ENCODE data around the gene KATNB1.
"Not testable (repeated sequence)": the region's sequence is repeated elsewhere in the genome, so short reads cannot be mapped to it uniquely, and the experiment has no call there.

KATNB1 gene

GRCh38 chr16:57745768-57746167 is 10.2 kb downstream of the KATNB1 start:
- no peaks in the 10 kb centered on the region for H3K27me3 ChIP-seq (ENCODE audit: insufficient read depth, low read length)
- no peaks in the 10 kb centered on the region for H3K9me3 ChIP-seq (ENCODE audit: low read length)
- H3K4me3 ChIP-seq (ENCODE audit: low read length): no peak overlapping the region
- no peak overlapping the region for H2AFZ ChIP-seq (ENCODE audit: low read depth, low read length)
- no peaks in the 10 kb centered on the region for H3K4me1 ChIP-seq (ENCODE audit: insufficient read depth, low read length)
- peaks cover 27% of the 10 kb centered on the region for H3K36me3 ChIP-seq (ENCODE audit: insufficient read depth, low read length)

- not testable (repeated sequence) for H3K4me1 ChIP-seq (ENCODE audit: insufficient read depth, low read length); H3K4me3 ChIP-seq (ENCODE audit: low read length); H2AFZ ChIP-seq (ENCODE audit: low read depth, low read length); H3K27me3 ChIP-seq (ENCODE audit: insufficient read depth, low read length); H3K9me3 ChIP-seq (ENCODE audit: low read length)
- peaks cover 31% of the 10 kb centered on the region for H3K36me3 ChIP-seq (ENCODE audit: insufficient read depth, low read length)
Observed at GRCh38 chr16:57746316-57746715, 10.7 kb downstream of the KATNB1 start.

GRCh38 chr16:57747091-57747490 is 11.5 kb downstream of the KATNB1 start:
- Histone ChIP-seq H3K9me3 (ENCODE audit: low read length) (no peaks in the 10 kb centered on the region), H3K36me3 (ENCODE audit: insufficient read depth, low read length) (peaks cover 36% of the 10 kb centered on the region), H2AFZ (ENCODE audit: low read depth, low read length) (no peak overlapping the region), H3K27me3 (ENCODE audit: insufficient read depth, low read length) (no peaks in the 10 kb centered on the region), H3K4me3 (ENCODE audit: low read length) (no peak overlapping the region), H3K4me1 (ENCODE audit: insufficient read depth, low read length) (no peaks in the 10 kb centered on the region)

DNA sequence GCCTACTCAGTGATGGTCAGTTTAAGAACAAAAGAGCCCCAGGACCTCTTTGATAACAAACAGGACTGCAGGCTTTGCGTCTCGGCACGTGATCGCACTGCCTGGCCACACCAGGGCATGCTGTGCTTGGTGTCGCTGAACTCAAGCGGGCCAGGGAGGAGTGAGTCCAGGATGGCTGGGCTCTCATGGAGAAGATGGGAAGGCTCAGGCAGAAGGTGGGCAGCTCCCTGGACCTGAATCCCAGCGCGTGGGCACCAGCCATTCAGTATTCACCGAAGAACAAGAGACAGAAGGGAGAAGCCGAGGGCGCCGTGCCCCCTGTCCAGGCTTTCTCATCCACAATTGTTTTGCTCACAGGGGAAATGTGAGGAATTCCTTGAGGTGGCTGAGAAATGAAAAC is 11.9 kb downstream of the KATNB1 start:
- Histone ChIP-seq H3K36me3 (ENCODE audit: insufficient read depth, low read length) (peaks cover 40% of the 10 kb centered on the region), H2AFZ (ENCODE audit: low read depth, low read length) (no peak overlapping the region), H3K4me3 (ENCODE audit: low read length) (no peak overlapping the region), H3K4me1 (ENCODE audit: insufficient read depth, low read length) (no peaks in the 10 kb centered on the region), H3K9me3 (ENCODE audit: low read length) (no peaks in the 10 kb centered on the region), H3K27me3 (ENCODE audit: insufficient read depth, low read length) (no peaks in the 10 kb centered on the region)

DNA sequence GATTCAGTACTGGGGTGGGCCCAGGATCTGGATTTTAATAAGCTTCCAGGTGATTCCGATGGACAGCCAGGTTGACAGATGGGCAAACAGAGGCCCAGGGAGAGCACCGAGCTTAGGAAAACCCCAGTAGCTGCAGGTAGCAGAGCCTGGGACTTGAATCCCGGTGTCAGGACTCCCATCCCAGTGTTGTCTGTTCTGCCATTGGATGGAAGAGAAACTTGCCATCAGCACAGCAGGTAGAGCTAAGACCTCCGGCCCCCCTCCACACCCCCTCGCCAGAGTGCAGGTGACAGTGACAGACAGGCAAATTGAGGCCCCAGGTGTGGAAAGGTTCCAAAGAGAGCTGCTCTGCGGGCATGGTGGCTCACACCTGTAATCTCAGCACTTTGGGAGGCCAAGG is 12.4 kb downstream of the KATNB1 start:
- H3K36me3 ChIP-seq (ENCODE audit: insufficient read depth, low read length): peaks cover 41% of the 10 kb centered on the region
- no peak overlapping the region for H3K4me3 ChIP-seq (ENCODE audit: low read length)
- H3K4me1 ChIP-seq (ENCODE audit: insufficient read depth, low read length): no peaks in the 10 kb centered on the region
- H3K9me3 ChIP-seq (ENCODE audit: low read length): no peaks in the 10 kb centered on the region
- H3K27me3 ChIP-seq (ENCODE audit: insufficient read depth, low read length): no peaks in the 10 kb centered on the region
- no peak overlapping the region for H2AFZ ChIP-seq (ENCODE audit: low read depth, low read length)

DNA sequence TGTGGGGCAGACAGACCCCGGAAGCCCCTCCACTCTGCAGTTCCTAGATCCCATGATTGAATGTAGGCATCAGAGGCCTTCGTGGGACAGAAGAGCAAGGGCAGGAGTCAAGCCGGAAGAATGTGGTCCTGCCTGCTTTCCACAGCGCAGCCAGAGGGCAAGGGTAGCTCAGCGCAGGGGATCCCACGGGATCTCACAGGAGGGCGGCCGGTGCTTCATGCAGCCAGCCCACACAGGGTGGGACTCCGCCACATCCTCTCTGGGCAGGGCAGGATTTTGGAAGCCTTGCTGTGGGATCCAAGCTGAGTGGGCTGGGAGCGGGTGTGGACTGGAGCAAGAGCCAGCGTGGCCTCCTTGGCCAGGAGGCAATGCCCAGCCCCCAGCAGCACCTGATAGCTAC is 13.0 kb downstream of the KATNB1 start:
- H3K4me1 ChIP-seq (ENCODE audit: insufficient read depth, low read length): no peaks in the 10 kb centered on the region
- peaks cover 44% of the 10 kb centered on the region for H3K36me3 ChIP-seq (ENCODE audit: insufficient read depth, low read length)
- H3K4me3 ChIP-seq (ENCODE audit: low read length): no peak overlapping the region
- no peaks in the 10 kb centered on the region for H3K9me3 ChIP-seq (ENCODE audit: low read length)
- H2AFZ ChIP-seq (ENCODE audit: low read depth, low read length): no peak overlapping the region
- H3K27me3 ChIP-seq (ENCODE audit: insufficient read depth, low read length): no peaks in the 10 kb centered on the region

- Histone ChIP-seq H3K4me3 (ENCODE audit: low read length) (no peak overlapping the region), H3K36me3 (ENCODE audit: insufficient read depth, low read length) (peaks cover 42% of the 10 kb centered on the region), H2AFZ (ENCODE audit: low read depth, low read length) (no peak overlapping the region)
Observed at GRCh38 chr16:57749101-57749692, 13.6 kb downstream of the KATNB1 start.

GRCh38 chr16:57749856-57750452 is 14.4 kb downstream of the KATNB1 start:
- Histone ChIP-seq H3K4me1 (ENCODE audit: insufficient read depth, low read length) (no peaks in the 10 kb centered on the region), H3K4me3 (ENCODE audit: low read length) (no peak overlapping the region), H3K27me3 (ENCODE audit: insufficient read depth, low read length) (no peaks in the 10 kb centered on the region), H3K9me3 (ENCODE audit: low read length) (no peaks in the 10 kb centered on the region), H2AFZ (ENCODE audit: low read depth, low read length) (no peak overlapping the region), H3K36me3 (ENCODE audit: insufficient read depth, low read length) (peaks cover 36% of the 10 kb centered on the region)

More at GRCh38 chr16:57749101-57749692, 13.6 kb downstream of the KATNB1 start:
- no peaks in the 10 kb centered on the region for H3K27me3 ChIP-seq (ENCODE audit: insufficient read depth, low read length)
- H3K9me3 ChIP-seq (ENCODE audit: low read length): no peaks in the 10 kb centered on the region
- no peaks in the 10 kb centered on the region for H3K4me1 ChIP-seq (ENCODE audit: insufficient read depth, low read length)

DNA sequence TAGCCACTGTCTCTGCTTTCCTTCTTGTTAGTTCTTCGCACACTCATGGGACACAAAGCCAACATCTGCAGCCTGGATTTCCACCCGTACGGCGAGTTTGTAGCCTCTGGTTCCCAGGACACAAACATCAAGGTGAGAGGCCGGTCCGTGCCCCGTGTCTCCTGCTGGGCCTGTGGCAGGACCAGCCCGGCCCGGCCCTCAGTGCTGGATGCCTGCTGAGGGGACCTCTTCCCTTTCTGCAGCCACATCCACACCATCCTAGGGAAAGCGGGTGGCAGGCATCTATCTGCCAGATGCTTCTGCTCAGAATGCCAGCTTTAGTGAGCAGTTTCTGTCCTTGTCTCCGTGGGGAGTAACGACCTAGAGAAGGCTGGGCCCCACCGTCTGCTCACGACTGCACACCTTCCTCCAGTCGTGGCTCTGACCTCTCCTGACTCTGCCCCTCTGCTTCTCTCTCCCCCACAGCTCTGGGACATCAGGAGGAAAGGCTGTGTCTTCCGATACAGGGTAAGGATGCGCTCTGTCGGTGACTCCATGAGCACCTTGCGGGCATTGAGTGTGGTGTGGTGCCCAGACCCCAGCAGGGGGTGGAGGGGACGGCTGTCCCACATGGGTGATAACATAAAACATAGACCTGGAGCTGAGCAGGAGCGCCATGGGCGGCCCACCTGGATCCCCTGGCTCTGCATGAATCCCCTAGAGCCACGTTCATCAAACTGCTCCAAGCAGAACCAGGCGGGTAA is 15.4 kb downstream of the KATNB1 start:
- no peaks in the 10 kb centered on the region for H3K9me3 ChIP-seq (ENCODE audit: low read length)
- no peaks in the 10 kb centered on the region for H3K27me3 ChIP-seq (ENCODE audit: insufficient read depth, low read length)
- H3K36me3 ChIP-seq (ENCODE audit: insufficient read depth, low read length): peaks cover 46% of the 10 kb centered on the region
- H3K4me1 ChIP-seq (ENCODE audit: insufficient read depth, low read length): no peaks in the 10 kb centered on the region
- H2AFZ ChIP-seq (ENCODE audit: low read depth, low read length): no peak overlapping the region
- H3K4me3 ChIP-seq (ENCODE audit: low read length): no peak overlapping the region

GRCh38 chr16:57751539-57752202 is 16.1 kb downstream of the KATNB1 start:
- Histone ChIP-seq H3K4me1 (ENCODE audit: insufficient read depth, low read length) (no peaks in the 10 kb centered on the region), H3K27me3 (ENCODE audit: insufficient read depth, low read length) (no peaks in the 10 kb centered on the region), H2AFZ (ENCODE audit: low read depth, low read length) (no peak overlapping the region), H3K9me3 (ENCODE audit: low read length) (no peaks in the 10 kb centered on the region), H3K36me3 (ENCODE audit: insufficient read depth, low read length) (peaks cover 48% of the 10 kb centered on the region), H3K4me3 (ENCODE audit: low read length) (no peak overlapping the region)

- H3K4me3 ChIP-seq (ENCODE audit: low read length): no peak overlapping the region
- H2AFZ ChIP-seq (ENCODE audit: low read depth, low read length): no peak overlapping the region
- H3K9me3 ChIP-seq (ENCODE audit: low read length): no peaks in the 10 kb centered on the region
- H3K27me3 ChIP-seq (ENCODE audit: insufficient read depth, low read length): no peaks in the 10 kb centered on the region
- peaks cover 48% of the 10 kb centered on the region for H3K36me3 ChIP-seq (ENCODE audit: insufficient read depth, low read length)
- no peaks in the 10 kb centered on the region for H3K4me1 ChIP-seq (ENCODE audit: insufficient read depth, low read length)
Observed at GRCh38 chr16:57752203-57752580, 16.6 kb downstream of the KATNB1 start.

DNA sequence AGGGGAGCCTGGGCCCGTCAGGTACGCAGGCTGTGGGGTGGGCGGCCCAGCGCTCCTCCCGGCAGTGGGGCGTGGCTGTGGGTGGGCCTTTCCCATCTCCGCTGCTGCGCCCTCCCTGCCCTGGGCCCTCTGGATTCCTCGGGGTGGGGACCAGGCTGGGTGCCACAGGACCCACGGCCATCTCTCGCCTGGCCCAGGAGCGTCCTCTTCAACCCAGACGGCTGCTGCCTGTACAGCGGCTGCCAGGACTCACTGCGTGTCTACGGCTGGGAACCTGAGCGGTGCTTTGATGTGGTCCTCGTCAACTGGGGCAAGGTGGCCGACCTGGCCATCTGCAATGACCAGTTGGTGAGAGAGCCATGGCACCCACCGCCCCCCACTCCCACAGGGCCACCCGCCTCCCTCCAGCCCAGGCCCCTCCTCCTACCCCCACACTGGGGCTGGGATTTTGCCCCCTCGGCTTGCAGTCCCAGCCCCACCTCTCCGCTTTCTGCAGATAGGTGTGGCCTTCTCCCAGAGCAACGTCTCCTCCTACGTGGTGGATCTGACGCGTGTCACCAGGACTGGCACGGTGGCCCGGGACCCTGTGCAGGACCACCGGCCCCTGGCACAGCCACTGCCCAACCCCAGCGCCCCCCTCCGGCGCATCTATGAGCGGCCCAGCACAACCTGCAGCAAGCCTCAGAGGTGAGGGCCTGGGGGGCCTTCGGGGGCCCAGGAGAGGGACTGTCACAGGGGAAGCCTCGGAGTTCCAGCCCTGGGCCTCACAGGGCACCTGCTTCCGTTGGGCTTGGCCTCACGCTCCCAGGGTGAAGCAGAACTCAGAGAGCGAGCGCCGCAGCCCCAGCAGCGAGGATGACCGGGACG is 17.2 kb downstream of the KATNB1 start:
- no peaks in the 10 kb centered on the region for H3K4me1 ChIP-seq (ENCODE audit: insufficient read depth, low read length)
- no peaks in the 10 kb centered on the region for H3K27me3 ChIP-seq (ENCODE audit: insufficient read depth, low read length)
- peaks cover 44% of the 10 kb centered on the region for H3K36me3 ChIP-seq (ENCODE audit: insufficient read depth, low read length)
- H2AFZ ChIP-seq (ENCODE audit: low read depth, low read length): no peak overlapping the region
- H3K9me3 ChIP-seq (ENCODE audit: low read length): no peaks in the 10 kb centered on the region
- no peak overlapping the region for H3K4me3 ChIP-seq (ENCODE audit: low read length)
